HG03565 (cell line): Measurements from ENCODE around the gene GBX1.

Experiments used
- ATAC-seq: cut with Tn5 transposase; IDR thresholded peaks from one replicate; pipeline ENCODE4 v1.9.1; 2021; ENCODE audit warnings: mild to moderate bottlenecking, moderate library complexity; ENCODE audit not compliant: unreplicated experiment

GBX1 gene

GRCh38 chr7:151129117-151129959 is 38.2 kb downstream of the GBX1 start:
- ATAC-seq, result no peak

GRCh38 chr7:151128716-151129115 is 38.8 kb downstream of the GBX1 start:
- ATAC-seq, result no peak

- ATAC-seq, result no peak
These were observed 39.4 kb downstream of the GBX1 start for GRCh38 chr7:151128144-151128543.

- ATAC-seq, result no peak
These were observed 40.9 kb downstream of the GBX1 start for GRCh38 chr7:151126491-151127137.

GRCh38 chr7:151125846-151126481 is 41.5 kb downstream of the GBX1 start:
- no peak for ATAC-seq

GRCh38 chr7:151125470-151125845 is 42.0 kb downstream of the GBX1 start:
- ATAC-seq, result no peak

GRCh38 chr7:151124899-151125399 is 42.5 kb downstream of the GBX1 start:
- ATAC-seq, result no peak

GRCh38 chr7:151124481-151124880 is 43.0 kb downstream of the GBX1 start:
- no peak for ATAC-seq

GRCh38 chr7:151123822-151124464 is 43.6 kb downstream of the GBX1 start:
- ATAC-seq, result peak; percentile 74

GRCh38 chr7:151123158-151123821 is 44.2 kb downstream of the GBX1 start:
- no peak for ATAC-seq

GRCh38 chr7:151122796-151123157 is 44.7 kb downstream of the GBX1 start:
- ATAC-seq, result no peak

- ATAC-seq, result no peak
These were observed 45.2 kb downstream of the GBX1 start for GRCh38 chr7:151122276-151122675.

GRCh38 chr7:151121380-151122170 is 45.9 kb downstream of the GBX1 start:
- no peak for ATAC-seq

- no peak for ATAC-seq
These were observed 46.6 kb downstream of the GBX1 start for GRCh38 chr7:151120896-151121295.

GRCh38 chr7:151119902-151120301 is 47.6 kb downstream of the GBX1 start:
- ATAC-seq, result no peak

- no peak for ATAC-seq
These were observed 48.5 kb downstream of the GBX1 start for GRCh38 chr7:151119055-151119415.

- ATAC-seq, result no peak
These were observed 49.1 kb downstream of the GBX1 start for GRCh38 chr7:151118108-151119054.

- no peak for ATAC-seq
These were observed 49.9 kb downstream of the GBX1 start for GRCh38 chr7:151117565-151117964.
